ENCODE data around the gene IQCK.

Gene IQCK

DNA sequence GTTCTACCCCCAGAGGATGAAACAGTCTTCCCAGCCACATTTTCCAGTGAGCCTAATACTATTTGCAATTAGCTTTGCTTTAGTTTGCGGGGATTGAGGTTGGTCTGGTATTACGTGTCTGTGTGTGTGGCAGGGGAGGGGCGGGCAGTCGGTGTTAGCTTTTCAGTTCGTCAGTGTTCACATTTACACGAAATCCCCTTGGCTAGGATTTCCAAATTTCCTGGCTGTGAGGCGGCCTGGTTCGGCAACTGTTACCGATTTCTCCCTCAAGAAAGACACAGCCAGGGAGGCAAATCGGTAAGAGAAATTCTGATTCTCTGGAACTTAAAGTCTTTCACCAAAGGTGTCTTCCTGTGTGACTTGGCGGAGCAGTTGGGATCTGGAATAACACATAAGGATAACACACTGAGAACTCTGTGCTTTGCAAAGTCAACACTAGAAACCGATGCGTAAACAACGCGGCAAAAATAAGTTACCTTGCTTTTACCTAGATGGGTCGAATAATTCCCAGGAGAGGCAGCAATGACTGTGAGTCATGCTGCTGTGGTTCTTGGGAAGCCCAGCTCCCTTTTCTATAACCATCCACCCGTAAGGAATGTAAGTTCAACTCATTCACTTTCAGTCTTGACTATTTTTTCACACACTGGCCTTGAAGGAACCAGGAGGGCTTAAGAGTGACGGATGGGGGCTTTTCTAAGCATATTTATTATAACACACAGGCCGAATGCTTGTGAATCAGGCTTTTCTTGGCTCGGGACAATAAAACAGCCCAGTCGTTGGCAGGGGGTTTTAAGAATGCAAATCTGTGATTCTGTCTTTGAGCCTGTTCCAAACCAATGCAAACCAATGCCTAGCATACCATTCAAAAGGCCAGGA, 142.3 kb downstream of the IQCK start:
- Histone ChIP-seq H3K4me3 (ENCODE audit: low read length) (no peak overlapping the region), H3K9me3 (replicated peaks; ENCODE audit: low read length) (no peaks in the 10 kb centered on the region), H3K27me3 (ENCODE audit: control insufficient read depth, insufficient read depth, low read length) (no peaks in the 10 kb centered on the region), H3K4me2 (ENCODE audit: low read length) (no peak overlapping the region), H3K9ac (ENCODE audit: low read depth, low read length) (no peak overlapping the region), H3K4me1 (ENCODE audit: control insufficient read depth, insufficient read depth, low read length) (no peaks in the 10 kb centered on the region), H3K36me3 (ENCODE audit: insufficient read depth, low read length) (no peaks in the 10 kb centered on the region)

DNA sequence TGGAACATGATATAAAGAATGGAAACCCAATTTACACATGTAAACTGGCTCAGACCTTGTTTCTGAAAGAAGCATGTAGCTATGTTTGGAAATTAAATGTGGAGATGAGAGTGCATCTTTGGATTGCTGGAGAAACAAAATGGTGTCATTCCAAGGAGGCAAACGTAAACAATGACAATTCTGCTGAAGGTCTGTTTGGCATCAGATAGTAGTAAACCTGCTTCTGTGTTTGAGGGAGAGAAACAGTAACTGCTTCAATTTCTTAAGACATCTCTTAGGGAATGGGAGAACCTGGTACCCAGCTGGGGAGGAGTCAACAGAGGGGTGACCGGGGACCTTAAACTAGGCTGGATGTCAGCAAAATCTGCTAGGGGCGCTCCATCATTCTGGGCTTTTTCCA, 143.1 kb downstream of the IQCK start:
- Histone ChIP-seq H3K9me3 (replicated peaks; ENCODE audit: low read length) (no peaks in the 10 kb centered on the region), H3K4me1 (ENCODE audit: control insufficient read depth, insufficient read depth, low read length) (no peaks in the 10 kb centered on the region), H3K36me3 (ENCODE audit: insufficient read depth, low read length) (no peaks in the 10 kb centered on the region), H3K4me3 (ENCODE audit: low read length) (no peak overlapping the region), H3K9ac (ENCODE audit: low read depth, low read length) (no peak overlapping the region), H3K27me3 (ENCODE audit: control insufficient read depth, insufficient read depth, low read length) (no peaks in the 10 kb centered on the region), H3K4me2 (ENCODE audit: low read length) (no peak overlapping the region)

DNA sequence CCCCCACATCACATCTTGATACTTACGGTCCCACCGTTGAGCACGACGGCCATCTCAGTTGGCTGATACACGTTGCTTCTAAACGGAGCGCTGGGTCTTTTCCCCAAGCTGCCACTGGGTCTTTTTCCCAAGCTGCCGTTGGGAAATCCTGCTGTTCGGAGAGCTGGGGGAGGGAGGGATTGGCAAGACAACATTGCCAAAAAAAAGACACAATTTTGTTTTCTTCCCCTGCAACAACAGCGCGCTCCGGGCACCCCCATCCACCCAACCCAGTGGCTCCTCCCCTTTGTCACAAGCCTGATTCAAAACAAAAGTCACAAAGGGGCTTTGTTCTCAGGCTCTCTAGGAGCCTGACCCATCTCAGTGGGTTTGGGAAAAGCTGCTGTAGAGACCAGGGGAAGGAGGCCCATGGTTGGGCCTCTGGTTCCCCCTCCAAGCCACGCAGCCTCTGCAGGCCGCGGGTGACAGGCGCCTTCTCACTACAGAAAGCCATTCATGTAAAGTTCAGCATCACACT, 143.8 kb downstream of the IQCK start:
- Histone ChIP-seq H3K27me3 (ENCODE audit: control insufficient read depth, insufficient read depth, low read length) (no peaks in the 10 kb centered on the region), H3K36me3 (ENCODE audit: insufficient read depth, low read length) (no peaks in the 10 kb centered on the region), H3K4me3 (ENCODE audit: low read length) (no peak overlapping the region)

DNA sequence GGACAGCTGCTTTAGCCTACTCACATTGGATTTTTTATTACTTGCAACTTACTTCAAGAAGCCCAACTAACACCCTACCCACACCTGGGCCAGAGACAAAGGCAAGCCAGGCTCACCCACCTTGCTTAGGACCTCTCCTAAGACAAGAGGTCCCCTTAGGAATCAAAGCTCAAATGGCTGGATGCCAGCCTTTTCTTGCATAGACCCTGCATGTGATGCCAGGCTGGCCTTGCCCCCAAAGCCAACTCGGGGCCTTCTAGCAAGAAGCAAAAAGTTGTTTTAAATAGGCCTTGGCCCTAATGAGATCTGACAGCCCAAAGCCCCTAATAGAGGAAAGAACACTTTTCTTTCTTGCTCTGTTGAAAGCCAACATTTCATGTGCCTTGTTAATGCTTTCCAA, 145.9 kb downstream of the IQCK start:
- Histone ChIP-seq H3K36me3 (ENCODE audit: insufficient read depth, low read length) (no peaks in the 10 kb centered on the region), H3K4me2 (ENCODE audit: low read length) (no peak overlapping the region), H3K4me1 (ENCODE audit: control insufficient read depth, insufficient read depth, low read length) (no peaks in the 10 kb centered on the region), H3K27me3 (ENCODE audit: control insufficient read depth, insufficient read depth, low read length) (no peaks in the 10 kb centered on the region), H3K9me3 (replicated peaks; ENCODE audit: low read length) (no peaks in the 10 kb centered on the region), H3K4me3 (ENCODE audit: low read length) (no peak overlapping the region), H3K9ac (ENCODE audit: low read depth, low read length) (no peak overlapping the region)

More for the DNA sequence above, 143.8 kb downstream of the IQCK start:
- no peaks in the 10 kb centered on the region for H3K4me1 ChIP-seq (ENCODE audit: control insufficient read depth, insufficient read depth, low read length)
- no peak overlapping the region for H3K9ac ChIP-seq (ENCODE audit: low read depth, low read length)
- H3K9me3 ChIP-seq (replicated peaks; ENCODE audit: low read length), result no peaks in the 10 kb centered on the region
- H3K4me2 ChIP-seq (ENCODE audit: low read length), result no peak overlapping the region

DNA sequence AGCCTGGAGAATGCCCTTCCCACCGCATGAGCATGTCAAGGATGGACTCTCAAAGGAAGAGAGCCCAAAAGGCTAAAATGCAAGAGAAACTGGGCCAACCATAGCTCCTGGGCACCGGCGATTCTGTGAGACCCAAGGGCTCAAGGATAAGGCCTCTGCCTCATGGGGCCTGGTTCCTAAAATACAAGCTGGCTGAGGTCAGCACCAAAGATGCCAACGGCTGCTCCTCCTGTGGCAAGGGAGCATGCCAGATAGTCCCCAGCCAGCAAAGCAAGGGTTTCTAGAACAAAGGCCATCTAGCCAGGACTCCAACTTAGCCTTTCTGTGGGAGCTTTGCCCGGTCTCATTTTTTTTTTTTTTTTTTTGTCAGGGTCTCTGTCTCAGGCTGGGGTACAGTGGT, 146.5 kb downstream of the IQCK start:
- Histone ChIP-seq H3K9me3 (replicated peaks; ENCODE audit: low read length) (no peaks in the 10 kb centered on the region), H3K4me2 (ENCODE audit: low read length) (no peak overlapping the region), H3K27me3 (ENCODE audit: control insufficient read depth, insufficient read depth, low read length) (no peaks in the 10 kb centered on the region), H3K9ac (ENCODE audit: low read depth, low read length) (no peak overlapping the region), H3K36me3 (ENCODE audit: insufficient read depth, low read length) (no peaks in the 10 kb centered on the region), H3K4me3 (ENCODE audit: low read length) (no peak overlapping the region), H3K4me1 (ENCODE audit: control insufficient read depth, insufficient read depth, low read length) (no peaks in the 10 kb centered on the region)

DNA sequence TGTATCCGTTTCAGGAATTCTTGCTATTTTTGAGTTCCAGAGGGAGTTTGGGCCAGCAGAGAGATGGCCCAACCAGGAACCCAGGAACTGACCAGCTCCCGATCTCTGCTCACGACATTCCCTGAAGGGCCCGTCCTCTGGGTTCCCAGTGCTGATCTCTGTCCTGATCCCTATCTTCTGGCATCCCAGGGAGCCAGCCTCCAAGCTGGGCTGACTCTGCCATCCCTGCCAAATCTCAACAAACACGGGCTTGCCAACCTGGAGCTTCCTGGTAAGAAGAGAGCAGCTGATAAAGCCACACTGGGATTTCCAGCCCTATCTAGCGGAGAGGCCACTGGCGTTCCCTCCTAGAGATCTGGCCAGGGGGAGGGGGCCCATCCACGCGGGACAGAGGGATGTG, 150.3 kb downstream of the IQCK start:
- Histone ChIP-seq H3K27me3 (ENCODE audit: control insufficient read depth, insufficient read depth, low read length) (no peaks in the 10 kb centered on the region), H3K36me3 (ENCODE audit: insufficient read depth, low read length) (peaks cover 5% of the 10 kb centered on the region), H3K9ac (ENCODE audit: low read depth, low read length) (no peak overlapping the region), H3K4me1 (ENCODE audit: control insufficient read depth, insufficient read depth, low read length) (no peaks in the 10 kb centered on the region), H3K9me3 (replicated peaks; ENCODE audit: low read length) (no peaks in the 10 kb centered on the region), H3K4me2 (ENCODE audit: low read length) (no peak overlapping the region), H3K4me3 (ENCODE audit: low read length) (no peak overlapping the region)

DNA sequence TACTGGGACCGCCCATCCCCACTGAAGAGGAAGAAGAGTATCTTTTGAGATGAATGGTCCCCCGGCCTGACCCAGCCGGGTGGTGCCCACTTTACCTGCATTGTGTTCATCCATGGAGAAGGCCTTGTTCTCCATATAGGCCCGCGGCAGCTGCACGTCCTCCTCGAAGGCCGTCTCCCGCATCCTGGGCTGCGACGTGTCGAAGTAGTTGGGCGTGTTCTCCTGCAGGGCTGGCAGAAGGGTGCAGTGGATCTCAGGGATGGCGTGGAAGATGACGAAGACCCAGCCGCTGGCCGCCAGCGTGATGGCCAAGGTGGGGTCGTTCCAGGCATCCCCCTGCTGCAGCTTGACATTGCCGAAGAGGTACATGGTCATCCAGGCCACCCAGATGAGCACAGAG, 153.7 kb downstream of the IQCK start:
- no peak overlapping the region for H3K9ac ChIP-seq (ENCODE audit: low read depth, low read length)
- no peaks in the 10 kb centered on the region for H3K9me3 ChIP-seq (replicated peaks; ENCODE audit: low read length)
- no peak overlapping the region for H3K4me2 ChIP-seq (ENCODE audit: low read length)
- no peak overlapping the region for H3K4me3 ChIP-seq (ENCODE audit: low read length)
- no peaks in the 10 kb centered on the region for H3K4me1 ChIP-seq (ENCODE audit: control insufficient read depth, insufficient read depth, low read length)
- H3K27me3 ChIP-seq (ENCODE audit: control insufficient read depth, insufficient read depth, low read length), result no peaks in the 10 kb centered on the region
- peaks cover 5% of the 10 kb centered on the region for H3K36me3 ChIP-seq (ENCODE audit: insufficient read depth, low read length)

DNA sequence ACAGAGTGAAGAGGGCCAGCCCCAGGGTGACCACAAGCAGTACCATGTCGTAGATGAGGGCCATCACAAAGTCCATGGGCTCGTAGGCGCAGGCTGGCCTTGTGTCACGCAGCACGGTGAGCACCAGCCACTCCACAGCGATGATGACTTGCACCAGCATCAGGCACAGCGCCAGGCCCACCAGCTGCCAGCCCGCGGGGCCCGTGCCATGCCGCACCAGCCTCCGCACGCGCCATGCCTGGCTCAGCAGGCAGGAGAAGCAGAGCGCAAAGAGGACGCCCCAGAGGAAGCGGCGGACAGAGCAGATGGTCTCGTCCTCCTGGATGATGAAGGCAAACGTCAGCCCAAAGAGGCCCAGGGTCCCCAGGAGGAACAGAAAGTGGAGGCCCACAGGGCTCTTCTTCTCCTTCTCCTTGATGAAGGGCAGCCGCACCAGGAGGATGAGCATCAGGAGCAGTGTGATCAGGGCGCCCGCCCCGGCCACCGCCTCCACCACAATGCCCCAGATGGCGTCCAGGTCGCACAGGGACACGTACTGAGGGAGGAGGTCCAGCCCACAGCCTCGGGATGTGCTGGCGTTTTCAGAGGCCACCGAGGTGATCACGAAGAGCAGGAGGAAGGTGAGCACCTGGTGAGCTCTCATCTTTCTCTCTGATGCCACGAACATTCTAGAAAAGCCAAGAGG, 154.2 kb downstream of the IQCK start:
- no peak overlapping the region for H3K9ac ChIP-seq (ENCODE audit: low read depth, low read length)
- H3K4me3 ChIP-seq (ENCODE audit: low read length), result no peak overlapping the region
- no peaks in the 10 kb centered on the region for H3K9me3 ChIP-seq (replicated peaks; ENCODE audit: low read length)
- no peaks in the 10 kb centered on the region for H3K4me1 ChIP-seq (ENCODE audit: control insufficient read depth, insufficient read depth, low read length)
- no peaks in the 10 kb centered on the region for H3K27me3 ChIP-seq (ENCODE audit: control insufficient read depth, insufficient read depth, low read length)
- H3K36me3 ChIP-seq (ENCODE audit: insufficient read depth, low read length), result peaks cover 5% of the 10 kb centered on the region
- no peak overlapping the region for H3K4me2 ChIP-seq (ENCODE audit: low read length)

DNA sequence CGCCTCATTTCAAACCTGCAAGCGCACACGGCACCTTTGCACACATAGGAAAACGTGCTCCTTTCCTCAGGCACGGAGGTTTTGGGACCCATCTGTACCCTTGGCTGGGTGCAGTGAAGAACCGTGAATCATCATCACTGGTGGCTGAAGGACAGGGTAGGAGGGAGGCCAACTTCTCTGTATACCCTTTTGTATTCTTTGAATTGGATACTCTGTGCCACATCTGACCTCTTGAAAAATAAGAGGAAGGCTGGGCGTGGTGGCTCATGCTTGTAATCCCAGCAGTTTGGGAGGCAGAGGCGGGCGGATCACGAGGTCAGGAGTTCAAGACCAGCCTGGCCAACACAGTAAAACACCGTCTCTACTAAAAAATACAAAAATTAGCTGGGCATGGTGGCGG, 154.9 kb downstream of the IQCK start:
- no peaks in the 10 kb centered on the region for H3K4me1 ChIP-seq (ENCODE audit: control insufficient read depth, insufficient read depth, low read length)
- H3K4me2 ChIP-seq (ENCODE audit: low read length), result no peak overlapping the region
- H3K9ac ChIP-seq (ENCODE audit: low read depth, low read length), result no peak overlapping the region
- H3K4me3 ChIP-seq (ENCODE audit: low read length), result no peak overlapping the region
- H3K36me3 ChIP-seq (ENCODE audit: insufficient read depth, low read length), result peaks cover 5% of the 10 kb centered on the region
- no peaks in the 10 kb centered on the region for H3K27me3 ChIP-seq (ENCODE audit: control insufficient read depth, insufficient read depth, low read length)
- H3K9me3 ChIP-seq (replicated peaks; ENCODE audit: low read length), result no peaks in the 10 kb centered on the region

DNA sequence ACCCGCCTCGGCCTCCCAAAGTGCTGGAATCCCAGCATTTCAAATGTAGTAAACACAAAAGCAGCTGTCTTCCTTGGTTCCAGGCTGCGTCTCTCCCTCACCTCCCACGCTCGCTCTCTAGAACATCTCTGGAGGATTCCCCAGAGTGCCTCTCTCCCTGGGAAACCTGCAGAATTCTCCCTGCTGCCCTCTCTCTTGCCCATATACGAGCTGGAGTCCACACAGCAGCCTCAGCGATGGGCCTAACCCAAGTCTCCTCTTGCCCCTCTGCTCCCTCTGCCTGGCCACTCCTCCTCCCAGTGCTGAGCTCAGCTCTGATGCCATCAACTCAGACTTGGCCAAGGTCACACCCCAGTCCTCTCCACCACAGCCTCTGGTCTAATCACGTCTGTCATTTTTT, 156.0 kb downstream of the IQCK start:
- Histone ChIP-seq H3K4me3 (ENCODE audit: low read length) (no peak overlapping the region), H3K36me3 (ENCODE audit: insufficient read depth, low read length) (peaks cover 5% of the 10 kb centered on the region), H3K9me3 (replicated peaks; ENCODE audit: low read length) (no peaks in the 10 kb centered on the region), H3K4me1 (ENCODE audit: control insufficient read depth, insufficient read depth, low read length) (no peaks in the 10 kb centered on the region), H3K9ac (ENCODE audit: low read depth, low read length) (no peak overlapping the region), H3K4me2 (ENCODE audit: low read length) (no peak overlapping the region), H3K27me3 (ENCODE audit: control insufficient read depth, insufficient read depth, low read length) (no peaks in the 10 kb centered on the region)

DNA sequence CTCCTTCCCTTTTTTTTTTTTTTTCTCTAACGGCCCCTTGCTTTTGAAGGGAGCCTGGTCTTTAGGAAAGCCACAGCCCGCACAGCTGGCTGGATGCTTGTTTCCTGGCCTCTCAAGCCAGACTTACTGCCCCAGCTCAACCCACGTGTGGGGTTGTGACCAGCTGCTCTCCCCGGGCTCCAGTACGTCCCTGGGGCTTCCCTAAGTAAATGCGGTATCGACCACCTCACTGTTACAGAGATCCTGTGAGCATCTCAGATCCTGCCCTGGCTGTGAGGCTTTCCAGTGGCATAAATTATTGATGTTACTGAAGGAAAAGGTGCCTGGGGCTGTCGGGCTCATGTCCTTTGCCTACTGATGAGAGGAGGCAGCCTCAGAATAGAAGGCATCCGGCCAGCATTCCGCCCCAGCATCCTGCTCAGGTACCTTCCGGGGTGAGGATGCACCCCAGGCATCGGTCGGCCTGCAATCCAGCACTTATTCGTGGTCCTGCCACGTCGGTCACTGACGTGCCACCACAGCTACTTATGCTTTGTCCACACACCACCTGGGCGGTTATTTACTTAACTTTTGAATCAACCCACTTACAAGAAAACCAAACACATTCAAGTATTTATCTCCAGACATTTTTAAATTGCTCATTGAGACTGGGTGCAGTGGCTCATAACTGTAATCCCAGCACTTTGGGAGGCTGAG, 156.9 kb downstream of the IQCK start:
- H3K9me3 ChIP-seq (replicated peaks; ENCODE audit: low read length), result no peaks in the 10 kb centered on the region
- H3K4me2 ChIP-seq (ENCODE audit: low read length), result no peak overlapping the region
- no peak overlapping the region for H3K9ac ChIP-seq (ENCODE audit: low read depth, low read length)
- no peak overlapping the region for H3K4me3 ChIP-seq (ENCODE audit: low read length)
- H3K4me1 ChIP-seq (ENCODE audit: control insufficient read depth, insufficient read depth, low read length), result no peaks in the 10 kb centered on the region
- peaks cover 5% of the 10 kb centered on the region for H3K36me3 ChIP-seq (ENCODE audit: insufficient read depth, low read length)
- H3K27me3 ChIP-seq (ENCODE audit: control insufficient read depth, insufficient read depth, low read length), result no peaks in the 10 kb centered on the region

All from skeletal muscle satellite cell (primary cell).